GM21526 (cell line): ENCODE measurements around the gene MLXIP.
"Not testable (repeated sequence)": the region's sequence is repeated elsewhere in the genome, so short reads cannot be mapped to it uniquely, and the experiment has no call there.

Source experiments
- ATAC-seq: cut with Tn5 transposase; IDR thresholded peaks from one replicate; pipeline ENCODE4 v1.9.1; 2021; ENCODE audit warnings: moderate library complexity; ENCODE audit not compliant: unreplicated experiment, low FRiP score

MLXIP gene

GRCh38 chr12:122094137-122094734, 15.7 kb downstream of the MLXIP start:
- ATAC-seq, result no peak

GRCh38 chr12:122094735-122095631, 16.4 kb downstream of the MLXIP start:
- no peak for ATAC-seq

GRCh38 chr12:122096014-122096413, 17.5 kb downstream of the MLXIP start:
- ATAC-seq, result no peak

- no peak for ATAC-seq
Observed at GRCh38 chr12:122096591-122097149, 18.1 kb downstream of the MLXIP start.

GRCh38 chr12:122097584-122097926, 19.0 kb downstream of the MLXIP start:
- ATAC-seq, result no peak

GRCh38 chr12:122097927-122098756, 19.6 kb downstream of the MLXIP start:
- ATAC-seq, result no peak

GRCh38 chr12:122099280-122099749, 20.8 kb downstream of the MLXIP start:
- ATAC-seq, result no peak

GRCh38 chr12:122099856-122100255, 21.3 kb downstream of the MLXIP start:
- no peak for ATAC-seq

GRCh38 chr12:122100568-122100967, 22.0 kb downstream of the MLXIP start:
- ATAC-seq, result no peak

GRCh38 chr12:122102331-122102730, 23.8 kb downstream of the MLXIP start:
- ATAC-seq, result no peak

GRCh38 chr12:122104844-122105243, 26.3 kb downstream of the MLXIP start:
- ATAC-seq, result no peak

GRCh38 chr12:122105496-122105895, 26.9 kb downstream of the MLXIP start:
- not testable (repeated sequence) for ATAC-seq

- ATAC-seq, result no peak
Observed at GRCh38 chr12:122106843-122107242, 28.3 kb downstream of the MLXIP start.

- no peak for ATAC-seq
Observed at GRCh38 chr12:122107261-122107660, 28.7 kb downstream of the MLXIP start.

- no peak for ATAC-seq
Observed at GRCh38 chr12:122111089-122111641, 32.6 kb downstream of the MLXIP start.

GRCh38 chr12:122116707-122117535, 38.4 kb downstream of the MLXIP start:
- ATAC-seq, result no peak

GRCh38 chr12:122117979-122118378, 39.4 kb downstream of the MLXIP start:
- no peak for ATAC-seq

GRCh38 chr12:122121341-122121740, 42.8 kb downstream of the MLXIP start:
- ATAC-seq, result not testable (repeated sequence)

GRCh38 chr12:122121745-122122144, 43.2 kb downstream of the MLXIP start:
- no peak for ATAC-seq
